Right lobe of liver (tissue), 6 donors: ENCODE data around the gene CUBN. TPM values are rescaled to one million over a fixed set of nuclear protein-coding genes. Genes with fewer than 3 reads are reported as not detected.
A peak's percentile ranks its signal among the peaks of the same experiment; 100 is the strongest.
"Not testable (repeated sequence)": the region's sequence is repeated elsewhere in the genome, so short reads cannot be mapped to it uniquely, and the experiment has no call there.

ENCODE experiments used
- ATAC-seq, 4 donors: fragments of 200-7000 bp; cut with Tn5 transposase; one replicate each; pipeline ENCODE4 v1.9.1; 2020; ENCODE audit warnings: mild to moderate bottlenecking in 4 of 4, moderate library complexity in 4 of 4
- DNase-seq, 3 donors: peaks; one replicate each; pipeline ENCODE4 v3.0.0-alpha.2; 2020
- H3K27ac ChIP-seq, 3 donors: fragments of 200-600 bp; one replicate each; pipeline ENCODE4 v1.8.0; 2022
- H3K27me3 ChIP-seq, 2 donors: fragments of 200-600 bp; one replicate each; pipeline ENCODE4 v1.8.0; 2022
- H3K36me3 ChIP-seq, 4 donors: fragments of 200-600 bp; sonication (generic) in 1 of 4; one replicate each; pipeline versions ENCODE4 v1.5.1 to v1.8.0; 2017 to 2022; ENCODE audit warnings: control low read depth in 1 of 4
- H3K4me1 ChIP-seq, 4 donors: fragments of 200-600 bp; sonication (generic) in 1 of 4; one replicate each; pipeline versions ENCODE4 v1.5.1 to v1.8.0; 2017 to 2022; ENCODE audit warnings: control low read depth in 1 of 4
- H3K4me3 ChIP-seq, 3 donors: fragments of 200-600 bp; one replicate each; pipeline ENCODE4 v1.8.0; 2022
- H3K9me3 ChIP-seq, 4 donors: fragments of 200-600 bp; sonication (generic) in 1 of 4; one replicate each; pipeline versions ENCODE4 v1.5.1 to v1.8.0; 2017 to 2022; ENCODE audit warnings: control low read depth in 1 of 4
- POLR2A ChIP-seq: fragments of 450-650 bp; IDR thresholded peaks from one replicate; pipeline ENCODE4 v1.6.1; 2017; ENCODE audit warnings: antibody characterized with exemption, mild to moderate bottlenecking
- WGBS: methylation state at CpG from one replicate; pipeline ENCODE4 v1.1.6; 2018; ENCODE audit warnings: low coverage, low lambda C conversion rate; ENCODE audit not compliant: insufficient coverage; ENCODE audit errors: missing lambda C conversion rate; 5-methylcytosine and 5-hydroxymethylcytosine counted together
- intact Hi-C, 2 donors: fragments of 100-400 bp; cut with DNase I; formaldehyde crosslinking; loops; one replicate each; pipeline versions ENCODE4 v1.11.2 to v1.14.1; 2022
- total RNA-seq, 6 experiments: library from RNA; depleted of rRNA in 2 of 6; stranded (reverse); fragments of >200 nt in 2 of 6; fragmentation: NEBNext Ultra II Directional in 3 of 6; extraction: Animal tissue kit (Norgen Biotek cat#: 25700) in 3 of 6; gene quantifications; one replicate each; pipeline versions ENCODE4 v1.1.0 to v1.2.4, GENCODE V29; 2016 to 2023
- TF ChIP-seq, protein P1 (sequence below), 4 donors: fragments of 200-600 bp in 3 of 4; fragments of 450-650 bp in 1 of 4; IDR thresholded peaks; one replicate each; pipeline versions ENCODE4 v1.5.1 to v1.8.0; 2016 to 2022; ENCODE audit warnings: antibody characterized with exemption in 4 of 4, mild to moderate bottlenecking in 2 of 4
- donor health status: DM: no; HTN: yes; CAD: no.
- donor health status: DM: no; HTN: no; CAD: no.
- donor health status: DM: no; HTN: no; CAD: no.
- donor health status: DM: no; HTN: yes; CAD: no.
- donor health status: DM: no; HTN: yes; CAD: no.

The CUBN gene
- total RNA-seq, 6 experiments from 2014 or later: 0.07 to 0.74 (median 0.27) TPM

DNA sequence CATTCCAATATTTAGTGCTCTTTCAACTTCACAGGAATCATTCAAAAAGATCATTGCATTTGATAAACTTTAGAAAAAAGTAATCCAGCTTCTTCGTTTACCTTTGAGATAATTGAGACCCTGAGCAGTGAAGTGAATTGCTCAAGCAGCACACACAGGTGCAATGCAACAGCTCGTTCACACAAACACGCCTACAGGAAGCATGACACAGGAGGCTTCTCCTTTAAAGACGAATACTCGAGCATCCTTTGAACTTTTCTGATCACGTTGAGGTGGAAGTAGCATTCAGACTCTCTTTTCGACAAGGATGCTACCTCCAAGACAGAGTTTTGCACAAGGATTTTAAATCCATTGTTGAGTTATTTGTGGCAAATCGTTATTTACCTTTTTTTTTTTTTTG is 294.4 kb downstream of the CUBN start:
- Histone ChIP-seq H3K9me3 (no peaks in the 10 kb centered on the region), H3K27ac (no peak overlapping the region), H3K4me3 (no peak overlapping the region), H3K4me1 (no peaks in the 10 kb centered on the region), H3K27me3 (no peaks in the 10 kb centered on the region), H3K36me3 (no peaks in the 10 kb centered on the region)
- TF ChIP-seq POLR2A: no peak
- TF ChIP-seq, protein P1, sequence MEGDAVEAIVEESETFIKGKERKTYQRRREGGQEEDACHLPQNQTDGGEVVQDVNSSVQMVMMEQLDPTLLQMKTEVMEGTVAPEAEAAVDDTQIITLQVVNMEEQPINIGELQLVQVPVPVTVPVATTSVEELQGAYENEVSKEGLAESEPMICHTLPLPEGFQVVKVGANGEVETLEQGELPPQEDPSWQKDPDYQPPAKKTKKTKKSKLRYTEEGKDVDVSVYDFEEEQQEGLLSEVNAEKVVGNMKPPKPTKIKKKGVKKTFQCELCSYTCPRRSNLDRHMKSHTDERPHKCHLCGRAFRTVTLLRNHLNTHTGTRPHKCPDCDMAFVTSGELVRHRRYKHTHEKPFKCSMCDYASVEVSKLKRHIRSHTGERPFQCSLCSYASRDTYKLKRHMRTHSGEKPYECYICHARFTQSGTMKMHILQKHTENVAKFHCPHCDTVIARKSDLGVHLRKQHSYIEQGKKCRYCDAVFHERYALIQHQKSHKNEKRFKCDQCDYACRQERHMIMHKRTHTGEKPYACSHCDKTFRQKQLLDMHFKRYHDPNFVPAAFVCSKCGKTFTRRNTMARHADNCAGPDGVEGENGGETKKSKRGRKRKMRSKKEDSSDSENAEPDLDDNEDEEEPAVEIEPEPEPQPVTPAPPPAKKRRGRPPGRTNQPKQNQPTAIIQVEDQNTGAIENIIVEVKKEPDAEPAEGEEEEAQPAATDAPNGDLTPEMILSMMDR (IDR thresholded peaks at IDR 0.05): no peak
- ATAC-seq (no peak), DNase-seq (no peak)
- intact Hi-C loops: no loop called here
- 50% methylated on average over 8 of the region's 8 CpGs for WGBS

- peak; percentile 38 to 62 (median 57) for ATAC-seq
- H3K36me3 ChIP-seq: no peaks in the 10 kb centered on the region
- TF ChIP-seq, protein P1 (IDR thresholded peaks at IDR 0.05): no peak
- no peak for TF ChIP-seq POLR2A
- H3K4me3 ChIP-seq: no peak overlapping the region
- no peaks in the 10 kb centered on the region for H3K9me3 ChIP-seq
- no peaks in the 10 kb centered on the region for H3K27me3 ChIP-seq
- no peak overlapping the region for H3K27ac ChIP-seq
- intact Hi-C loops: no loop called here
- no peaks in the 10 kb centered on the region for H3K4me1 ChIP-seq
- WGBS: 37% methylated on average over 11 of the region's 11 CpGs
- no peak for DNase-seq
Observed at GRCh38 chr10:16832351-16833080, 297.1 kb downstream of the CUBN start.

- Histone ChIP-seq H3K36me3 (no peaks in the 10 kb centered on the region), H3K4me1 (no peaks in the 10 kb centered on the region), H3K27ac (no peak overlapping the region), H3K4me3 (no peak overlapping the region), H3K27me3 (no peaks in the 10 kb centered on the region), H3K9me3 (no peaks in the 10 kb centered on the region)
- 44% methylated on average over 6 of the region's 9 CpGs for WGBS
- intact Hi-C loops: no loop called here
- TF ChIP-seq, protein P1 (IDR thresholded peaks at IDR 0.05): no peak
- no peak for TF ChIP-seq POLR2A
- DNase-seq (peak in 1 of 3 donors; percentile 29), ATAC-seq (peak in 1 of 4 donors; percentile 49)
Observed at GRCh38 chr10:16828701-16829175, 300.9 kb downstream of the CUBN start.

DNA sequence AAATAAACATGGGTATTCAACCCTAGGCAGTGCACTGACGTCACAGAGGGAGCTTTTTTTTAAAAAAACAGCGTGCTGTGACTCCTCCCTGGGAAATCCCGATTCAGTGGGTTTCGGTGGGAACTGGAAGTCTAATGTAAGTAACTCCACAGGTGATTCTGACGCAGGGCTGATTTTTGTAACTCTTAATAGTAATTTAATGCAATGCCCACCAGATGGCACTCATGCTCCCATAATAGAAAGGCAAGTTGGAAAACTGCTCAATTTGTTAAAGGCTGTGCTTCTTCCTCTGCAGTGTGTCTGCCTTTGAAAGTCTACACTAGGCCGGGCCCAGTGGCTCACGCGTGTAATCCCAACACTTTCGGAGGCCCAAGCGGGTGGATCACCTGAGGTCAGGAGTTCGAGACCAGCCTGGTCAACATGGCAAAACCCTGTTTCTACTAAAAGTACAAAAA is 301.5 kb downstream of the CUBN start:
- intact Hi-C loops: no loop called here
- peak; percentile 97 to 99 (median 97) for ATAC-seq
- Histone ChIP-seq H3K4me3 (no peak overlapping the region), H3K27ac (no peak overlapping the region), H3K27me3 (no peaks in the 10 kb centered on the region), H3K36me3 (no peaks in the 10 kb centered on the region), H3K4me1 (no peaks in the 10 kb centered on the region), H3K9me3 (no peaks in the 10 kb centered on the region)
- WGBS: 0% methylated on average over 10 of the region's 11 CpGs
- peak in 2 of 3 donors; percentile 29 to 60 for DNase-seq
- TF ChIP-seq, protein P1 (IDR thresholded peaks at IDR 0.05): peak; percentile 57 to 71 (median 65)
- TF ChIP-seq POLR2A: no peak

GRCh38 chr10:16827474-16827873 is 302.1 kb downstream of the CUBN start:
- intact Hi-C loops, H3K9me3 ChIP-seq, H3K27ac ChIP-seq, ATAC-seq, H3K4me1 ChIP-seq, H3K27me3 ChIP-seq, DNase-seq, H3K4me3 ChIP-seq, H3K36me3 ChIP-seq: not testable (repeated sequence)
- whole genome bisulfite sequencing: 52% methylated on average over 8 of the region's 8 CpGs
